Stomach (tissue), 4 donors: ENCODE data around the gene POLD2.
A peak's percentile ranks its signal among the peaks of the same experiment; 100 is the strongest.

Experiments
- POLR2A ChIP-seq, 4 donors: fragments of 450-650 bp; IDR thresholded peaks; one replicate each; pipeline ENCODE4 v1.6.1; 2016; ENCODE audit warnings: antibody characterized with exemption in 4 of 4, control low read depth in 2 of 4, mild to moderate bottlenecking in 1 of 4, moderate library complexity in 1 of 4
- POLR2AphosphoS5 ChIP-seq, 3 donors: sonication (generic); formaldehyde crosslinking; IDR thresholded peaks; one replicate each; pipeline ENCODE4 v1.6.1; 2016; ENCODE audit warnings: antibody characterized with exemption in 3 of 3
- TF ChIP-seq, protein P1 (sequence below), 7 experiments: fragments of 450-650 bp in 4 of 7; fragments of 200-600 bp in 3 of 7; sonication (generic) in 3 of 7; IDR thresholded peaks; one replicate each; pipeline ENCODE4 v1.5.1; 2016 to 2019; ENCODE audit warnings: antibody characterized with exemption in 7 of 7, control low read depth in 2 of 7, mild to moderate bottlenecking in 1 of 7

DNA sequence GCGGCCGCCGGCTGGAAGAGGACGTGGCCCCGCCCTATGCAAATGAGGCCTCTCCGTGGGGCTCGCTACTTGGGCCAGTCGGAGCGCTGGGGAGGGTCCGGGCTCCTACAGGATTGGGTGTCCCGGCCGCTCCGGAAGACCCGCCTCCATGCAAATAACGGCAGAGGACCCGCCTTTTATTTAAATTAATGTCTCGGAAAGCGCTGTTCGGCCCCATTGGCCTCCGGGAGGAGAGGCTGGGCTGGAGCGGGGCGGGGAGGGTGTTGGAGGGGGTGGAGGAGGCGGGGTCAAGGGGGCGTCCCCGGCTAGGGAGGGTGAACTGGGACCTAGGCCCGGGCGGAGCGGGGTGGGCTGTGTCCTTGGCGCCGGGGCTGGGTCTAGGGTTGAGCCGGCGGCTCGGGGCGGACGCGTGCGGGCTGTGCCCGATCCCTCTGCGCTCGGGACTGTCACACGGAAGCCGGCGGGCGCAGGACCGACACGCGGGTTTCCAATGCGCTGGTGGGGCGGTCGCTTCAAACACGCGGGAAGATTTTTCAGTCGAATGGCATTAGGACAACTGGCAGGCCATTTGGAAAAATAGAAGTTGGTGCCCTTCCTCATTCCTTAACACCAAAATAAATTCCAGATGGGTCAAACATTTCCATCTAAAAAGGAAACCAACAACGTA, 40.7 kb downstream of the POLD2 start:
- TF ChIP-seq, protein P1, sequence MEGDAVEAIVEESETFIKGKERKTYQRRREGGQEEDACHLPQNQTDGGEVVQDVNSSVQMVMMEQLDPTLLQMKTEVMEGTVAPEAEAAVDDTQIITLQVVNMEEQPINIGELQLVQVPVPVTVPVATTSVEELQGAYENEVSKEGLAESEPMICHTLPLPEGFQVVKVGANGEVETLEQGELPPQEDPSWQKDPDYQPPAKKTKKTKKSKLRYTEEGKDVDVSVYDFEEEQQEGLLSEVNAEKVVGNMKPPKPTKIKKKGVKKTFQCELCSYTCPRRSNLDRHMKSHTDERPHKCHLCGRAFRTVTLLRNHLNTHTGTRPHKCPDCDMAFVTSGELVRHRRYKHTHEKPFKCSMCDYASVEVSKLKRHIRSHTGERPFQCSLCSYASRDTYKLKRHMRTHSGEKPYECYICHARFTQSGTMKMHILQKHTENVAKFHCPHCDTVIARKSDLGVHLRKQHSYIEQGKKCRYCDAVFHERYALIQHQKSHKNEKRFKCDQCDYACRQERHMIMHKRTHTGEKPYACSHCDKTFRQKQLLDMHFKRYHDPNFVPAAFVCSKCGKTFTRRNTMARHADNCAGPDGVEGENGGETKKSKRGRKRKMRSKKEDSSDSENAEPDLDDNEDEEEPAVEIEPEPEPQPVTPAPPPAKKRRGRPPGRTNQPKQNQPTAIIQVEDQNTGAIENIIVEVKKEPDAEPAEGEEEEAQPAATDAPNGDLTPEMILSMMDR (IDR thresholded peaks at IDR 0.05), result no peak
- TF ChIP-seq POLR2A (IDR thresholded peaks at IDR 0.05) (no peak), POLR2AphosphoS5 (IDR thresholded peaks at IDR 0.05) (peak in 2 of 3 donors; percentile 75 to 78)
